ENCODE data around the gene MLLT10. TPM values are rescaled to one million over a fixed set of nuclear protein-coding genes. Genes with fewer than 3 reads are reported as not detected.

Gene MLLT10
- total and polyA plus RNA-seq, 4 donors = 23.1 to 55.5 (median 32.6) TPM

DNA sequence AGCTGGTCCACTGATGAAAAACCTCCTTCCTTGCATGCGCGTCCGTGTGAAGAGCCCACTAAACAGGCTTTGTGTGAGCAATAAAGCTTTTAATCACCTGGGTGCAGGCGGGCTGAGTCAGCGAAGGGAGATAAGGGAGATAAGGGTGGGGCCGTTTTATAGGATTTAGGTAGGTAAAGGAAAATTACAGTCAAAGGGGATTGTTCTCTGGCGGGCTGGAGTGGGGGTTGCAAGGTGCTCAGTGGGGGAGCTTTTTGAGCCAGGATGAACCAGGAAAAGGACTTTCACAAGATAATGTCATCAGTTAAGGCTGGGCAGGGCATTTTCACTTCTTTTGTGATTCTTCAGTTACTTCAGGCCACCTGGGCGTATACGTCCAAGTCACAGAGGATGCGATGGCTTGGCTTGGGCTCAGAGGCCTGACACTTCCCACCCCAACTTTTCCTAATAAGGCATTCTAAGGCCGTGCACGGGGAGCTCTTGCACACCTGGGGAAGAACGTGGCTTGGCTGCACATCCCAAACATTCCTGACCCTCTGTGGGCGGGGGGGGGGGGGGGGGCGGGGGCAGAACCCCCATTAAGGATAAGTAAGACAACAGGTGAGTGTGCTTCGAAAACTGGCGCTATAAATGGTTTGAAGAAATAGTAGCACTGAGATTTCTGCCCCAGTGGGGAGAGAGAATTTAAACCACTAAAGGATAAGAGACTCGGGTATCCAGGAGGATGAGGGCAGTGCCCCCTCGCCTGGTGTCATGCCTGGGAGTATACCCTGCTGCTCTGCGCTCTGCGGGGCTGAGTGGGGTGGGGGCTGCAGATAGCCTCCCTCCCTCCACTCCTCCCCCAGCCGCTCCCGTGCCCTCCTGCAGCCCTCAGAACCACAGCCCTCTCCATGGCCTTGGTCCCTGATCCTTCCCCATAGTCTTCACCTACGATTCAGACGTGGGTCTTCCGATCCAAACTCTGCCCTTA is 217.6 kb downstream of the MLLT10 start:
- no peaks in the 10 kb centered on the region for H3K4me1 ChIP-seq (ENCODE audit: control insufficient read depth, insufficient read depth, low read length)
- WGBS (ENCODE audit: insufficient coverage) = 77% methylated on average over 18 of the region's 26 CpGs
- no peak overlapping the region for H3K4me3 ChIP-seq (ENCODE audit: low read depth, low read length)
- no peaks in the 10 kb centered on the region for H3K9me3 ChIP-seq (ENCODE audit: control insufficient read depth, insufficient read depth, low read length)
- no peak overlapping the region for H3K27ac ChIP-seq (ENCODE audit: low read depth, low read length)
- peaks cover 35% of the 10 kb centered on the region for H3K36me3 ChIP-seq (ENCODE audit: control insufficient read depth, insufficient read depth, low read length)
- no peaks in the 10 kb centered on the region for H3K27me3 ChIP-seq (ENCODE audit: control insufficient read depth, insufficient read depth, low read length)
- no peak for DNase-seq (ENCODE audit: low read depth in 4 of 6, low spot score in 6 of 6)

DNA sequence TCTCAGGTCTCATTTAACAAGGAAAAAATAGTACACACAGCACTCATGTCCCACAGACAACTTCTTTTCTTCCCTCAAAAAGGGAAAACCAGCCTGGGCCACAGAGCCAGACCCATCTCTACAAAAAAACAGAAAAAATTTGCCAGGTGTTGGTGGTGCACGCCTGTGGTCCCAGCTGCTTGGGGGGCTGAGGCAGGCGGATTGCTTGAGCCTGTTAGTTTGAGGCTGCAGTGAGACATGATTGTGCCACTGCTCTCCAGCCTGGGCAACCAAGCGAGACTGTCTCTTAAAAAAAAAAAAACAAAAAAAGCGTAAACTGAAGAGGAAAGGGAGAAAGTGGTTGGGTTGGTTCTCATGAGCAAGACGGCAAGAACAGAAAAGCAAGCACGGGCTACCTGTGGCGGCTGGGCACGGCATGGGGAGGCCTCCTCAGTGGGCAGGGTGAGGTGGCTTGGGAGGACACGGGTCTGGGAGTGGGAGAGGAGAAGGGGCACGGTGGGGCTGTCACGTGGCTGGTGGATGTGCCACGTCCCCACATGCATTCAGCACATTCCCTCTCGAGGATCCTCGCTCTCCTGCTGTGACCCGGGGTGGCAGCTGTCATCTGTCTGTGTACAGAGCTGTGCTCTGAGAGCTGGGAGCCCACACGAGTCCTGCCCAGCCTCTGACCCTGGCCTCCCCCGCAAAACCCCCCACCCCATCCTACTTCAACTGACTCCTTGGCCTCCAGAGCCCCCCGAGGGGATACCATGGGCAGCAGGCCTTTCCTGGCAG is 219.7 kb downstream of the MLLT10 start:
- DNase-seq (ENCODE audit: low read depth in 4 of 6, low spot score in 6 of 6) = no peak
- H3K4me1 ChIP-seq (ENCODE audit: control insufficient read depth, insufficient read depth, low read length) = peaks cover 8% of the 10 kb centered on the region
- peaks cover 44% of the 10 kb centered on the region for H3K36me3 ChIP-seq (ENCODE audit: control insufficient read depth, insufficient read depth, low read length)
- no peaks in the 10 kb centered on the region for H3K9me3 ChIP-seq (ENCODE audit: control insufficient read depth, insufficient read depth, low read length)
- H3K4me3 ChIP-seq (ENCODE audit: low read depth, low read length) = no peak overlapping the region
- 91% methylated on average over 14 of the region's 18 CpGs for WGBS (ENCODE audit: insufficient coverage)
- no peak overlapping the region for H3K27ac ChIP-seq (ENCODE audit: low read depth, low read length)
- H3K27me3 ChIP-seq (ENCODE audit: control insufficient read depth, insufficient read depth, low read length) = no peaks in the 10 kb centered on the region

DNA sequence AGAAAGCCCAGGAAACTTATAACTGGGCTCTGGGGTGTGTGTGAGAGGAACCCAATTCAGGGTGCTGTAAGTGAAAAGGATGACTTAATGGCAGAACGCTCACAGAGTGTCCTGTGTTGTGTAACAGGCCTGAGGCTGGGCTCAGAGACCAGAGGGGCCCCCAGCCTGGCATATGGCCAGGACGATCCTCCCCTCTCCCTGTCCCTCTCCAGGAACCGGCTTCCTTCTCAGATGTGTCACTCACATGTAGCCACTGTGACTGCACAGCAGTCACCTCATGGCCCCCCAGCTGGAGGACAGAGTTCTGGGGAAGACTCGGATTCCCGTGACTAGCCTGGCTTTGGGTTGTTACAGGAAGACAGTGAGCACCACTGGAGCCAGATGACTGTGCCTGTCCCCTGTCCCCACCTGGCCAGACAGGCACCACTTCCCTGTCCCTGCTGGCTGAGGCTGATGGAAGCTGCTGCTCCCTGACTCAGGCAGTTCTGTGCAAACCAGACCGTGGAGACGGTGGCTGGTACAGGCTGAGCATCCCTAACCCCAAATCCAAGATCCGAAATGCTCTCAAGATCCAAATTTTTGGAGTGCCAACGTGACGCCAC is 220.5 kb downstream of the MLLT10 start:
- Histone ChIP-seq H3K36me3 (ENCODE audit: control insufficient read depth, insufficient read depth, low read length) (peaks cover 49% of the 10 kb centered on the region), H3K9me3 (ENCODE audit: control insufficient read depth, insufficient read depth, low read length) (no peaks in the 10 kb centered on the region), H3K4me3 (ENCODE audit: low read depth, low read length) (no peak overlapping the region), H3K27me3 (ENCODE audit: control insufficient read depth, insufficient read depth, low read length) (no peaks in the 10 kb centered on the region), H3K27ac (ENCODE audit: low read depth, low read length) (no peak overlapping the region), H3K4me1 (ENCODE audit: control insufficient read depth, insufficient read depth, low read length) (peaks cover 8% of the 10 kb centered on the region)
- WGBS (ENCODE audit: insufficient coverage) = 64% methylated on average over 7 of the region's 10 CpGs
- DNase-seq (ENCODE audit: low read depth in 4 of 6, low spot score in 6 of 6) = no peak

DNA sequence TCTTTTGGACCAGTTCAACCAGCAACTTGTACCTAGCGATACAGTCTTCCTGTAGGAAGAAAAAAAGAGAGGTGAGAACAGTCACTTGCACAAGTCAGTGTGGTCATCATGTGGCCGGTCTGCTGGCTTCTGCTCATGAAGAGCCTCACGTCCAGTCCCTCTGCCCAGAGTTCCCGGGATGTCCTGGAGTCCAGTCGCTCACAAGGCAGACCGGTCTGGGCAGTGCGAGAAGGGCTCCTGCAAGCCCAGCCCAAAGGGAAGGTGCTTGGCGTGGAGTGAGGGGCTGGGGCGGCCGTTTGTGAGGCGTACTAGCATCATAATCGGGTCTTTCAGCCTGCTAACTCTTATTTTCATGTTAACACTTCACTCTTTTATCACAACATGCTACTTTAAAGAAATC is 222.7 kb downstream of the MLLT10 start:
- no peak overlapping the region for H3K4me3 ChIP-seq (ENCODE audit: low read depth, low read length)
- no peak for DNase-seq (ENCODE audit: low read depth in 4 of 6, low spot score in 6 of 6)
- H3K4me1 ChIP-seq (ENCODE audit: control insufficient read depth, insufficient read depth, low read length) = peaks cover 8% of the 10 kb centered on the region
- no peaks in the 10 kb centered on the region for H3K9me3 ChIP-seq (ENCODE audit: control insufficient read depth, insufficient read depth, low read length)
- H3K27ac ChIP-seq (ENCODE audit: low read depth, low read length) = no peak overlapping the region
- no peaks in the 10 kb centered on the region for H3K27me3 ChIP-seq (ENCODE audit: control insufficient read depth, insufficient read depth, low read length)
- WGBS (ENCODE audit: insufficient coverage) = 90% methylated on average over 10 of the region's 12 CpGs
- peaks cover 42% of the 10 kb centered on the region for H3K36me3 ChIP-seq (ENCODE audit: control insufficient read depth, insufficient read depth, low read length)

DNA sequence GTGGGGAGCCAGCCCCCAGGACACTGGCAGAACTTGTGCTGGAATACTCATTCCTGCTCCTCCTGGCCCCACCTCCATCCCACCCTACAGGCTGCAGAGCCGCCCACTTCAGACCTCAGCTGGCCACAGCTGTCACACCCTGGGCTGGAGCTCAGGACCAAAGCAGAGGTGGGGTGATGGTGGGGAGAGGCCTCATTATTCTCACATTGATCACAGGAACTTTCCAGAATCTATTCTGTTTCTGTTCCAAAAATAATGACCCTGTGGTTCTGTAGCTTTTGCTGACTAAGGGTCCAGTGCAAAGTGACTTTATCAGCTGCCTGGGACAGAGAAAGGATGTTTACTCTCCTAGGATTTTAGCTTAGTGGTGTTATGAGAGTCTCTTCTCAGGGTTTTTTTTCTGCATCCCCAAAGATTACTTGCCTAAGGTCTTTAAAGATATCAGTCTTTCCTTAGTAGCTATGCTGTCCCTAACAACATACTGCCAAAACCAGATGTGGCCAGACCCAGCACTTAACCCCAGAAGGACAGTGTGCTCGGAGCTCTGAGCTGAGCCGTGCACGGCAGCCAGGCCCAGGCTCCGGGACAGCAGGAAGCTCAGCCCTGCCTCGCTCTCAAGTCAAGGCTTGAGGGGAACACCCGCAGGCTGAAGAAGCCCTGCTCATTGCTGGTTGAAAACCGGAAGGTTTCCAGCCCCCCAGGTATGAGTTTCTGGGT is 223.3 kb downstream of the MLLT10 start:
- Histone ChIP-seq H3K4me3 (ENCODE audit: low read depth, low read length) (no peak overlapping the region), H3K27me3 (ENCODE audit: control insufficient read depth, insufficient read depth, low read length) (no peaks in the 10 kb centered on the region), H3K4me1 (ENCODE audit: control insufficient read depth, insufficient read depth, low read length) (peaks cover 8% of the 10 kb centered on the region), H3K27ac (ENCODE audit: low read depth, low read length) (peak overlapping the region; percentile 13), H3K36me3 (ENCODE audit: control insufficient read depth, insufficient read depth, low read length) (peaks cover 41% of the 10 kb centered on the region), H3K9me3 (ENCODE audit: control insufficient read depth, insufficient read depth, low read length) (no peaks in the 10 kb centered on the region)
- DNase-seq (ENCODE audit: low read depth in 4 of 6, low spot score in 6 of 6) = no peak
- whole genome bisulfite sequencing (ENCODE audit: insufficient coverage) = 50% methylated on average over 7 of the region's 8 CpGs

DNA sequence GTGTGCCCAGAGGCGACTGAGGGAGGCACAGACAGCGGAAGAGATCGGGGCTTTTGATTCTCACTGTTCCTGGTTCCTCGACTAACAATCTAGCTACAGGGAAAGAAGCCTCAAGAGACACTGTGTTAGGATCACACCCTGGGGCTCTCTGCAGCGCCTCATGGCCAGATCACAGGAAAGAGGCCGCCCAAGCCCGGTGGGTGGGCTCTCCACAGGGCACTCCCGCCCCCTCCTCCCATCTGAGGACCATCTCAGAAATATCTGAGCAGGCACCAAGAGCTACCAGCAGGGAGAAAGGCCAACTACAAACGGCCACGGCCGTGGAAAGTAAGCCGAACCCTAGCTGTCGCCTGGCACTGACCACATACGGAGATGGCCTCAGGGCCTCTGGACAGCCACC is 224.2 kb downstream of the MLLT10 start:
- Histone ChIP-seq H3K36me3 (ENCODE audit: control insufficient read depth, insufficient read depth, low read length) (peaks cover 32% of the 10 kb centered on the region), H3K4me1 (ENCODE audit: control insufficient read depth, insufficient read depth, low read length) (peaks cover 11% of the 10 kb centered on the region), H3K27me3 (ENCODE audit: control insufficient read depth, insufficient read depth, low read length) (no peaks in the 10 kb centered on the region), H3K27ac (ENCODE audit: low read depth, low read length) (no peak overlapping the region), H3K9me3 (ENCODE audit: control insufficient read depth, insufficient read depth, low read length) (no peaks in the 10 kb centered on the region), H3K4me3 (ENCODE audit: low read depth, low read length) (no peak overlapping the region)
- no peak for DNase-seq (ENCODE audit: low read depth in 4 of 6, low spot score in 6 of 6)
- WGBS (ENCODE audit: insufficient coverage) = 66% methylated on average over 14 of the region's 14 CpGs

DNA sequence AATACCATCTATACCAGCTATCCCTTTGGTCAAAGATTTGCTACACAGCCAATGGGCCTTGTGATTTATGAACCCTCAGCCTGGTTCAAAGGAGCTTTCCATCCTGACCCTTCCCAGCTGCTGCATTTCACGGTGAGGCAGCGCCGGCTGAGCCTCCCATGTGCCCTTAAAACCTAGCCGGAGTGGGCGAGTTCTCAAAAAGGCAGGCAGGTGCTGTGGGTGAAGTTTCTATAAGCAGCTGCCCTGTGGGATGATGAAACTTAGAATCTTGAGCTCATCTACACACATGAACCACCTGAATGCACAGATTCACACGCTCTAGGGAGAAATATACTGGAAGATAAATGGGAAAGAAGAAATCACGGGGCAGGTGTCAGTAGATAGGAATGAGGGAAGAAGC is 224.7 kb downstream of the MLLT10 start:
- Histone ChIP-seq H3K27ac (ENCODE audit: low read depth, low read length) (no peak overlapping the region), H3K36me3 (ENCODE audit: control insufficient read depth, insufficient read depth, low read length) (peaks cover 28% of the 10 kb centered on the region), H3K4me3 (ENCODE audit: low read depth, low read length) (no peak overlapping the region), H3K9me3 (ENCODE audit: control insufficient read depth, insufficient read depth, low read length) (no peaks in the 10 kb centered on the region), H3K4me1 (ENCODE audit: control insufficient read depth, insufficient read depth, low read length) (peaks cover 11% of the 10 kb centered on the region), H3K27me3 (ENCODE audit: control insufficient read depth, insufficient read depth, low read length) (no peaks in the 10 kb centered on the region)
- DNase-seq (ENCODE audit: low read depth in 4 of 6, low spot score in 6 of 6) = no peak
- WGBS (ENCODE audit: insufficient coverage) = 56% methylated on average over 3 of the region's 7 CpGs

DNA sequence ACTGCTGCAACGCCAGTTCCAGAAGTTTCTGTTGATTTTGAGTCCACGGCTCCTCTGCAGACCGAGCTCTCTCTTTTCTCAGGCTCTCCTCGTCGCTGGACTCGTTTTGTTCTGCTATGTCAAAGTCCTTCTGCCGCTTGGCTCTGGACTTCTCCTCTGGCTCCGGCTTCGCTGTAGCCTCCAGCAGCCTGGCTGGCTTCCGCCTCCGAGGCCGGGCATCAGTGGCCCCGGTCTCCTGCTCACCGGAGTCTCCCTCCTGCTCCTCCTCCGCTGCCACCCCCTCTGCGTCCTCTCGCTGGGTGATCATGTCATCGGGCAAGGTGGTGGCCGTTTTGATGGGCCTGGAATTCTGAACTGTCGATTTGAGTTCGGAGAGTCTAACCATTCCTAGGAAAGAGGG is 225.2 kb downstream of the MLLT10 start:
- Histone ChIP-seq H3K4me3 (ENCODE audit: low read depth, low read length) (no peak overlapping the region), H3K36me3 (ENCODE audit: control insufficient read depth, insufficient read depth, low read length) (peaks cover 22% of the 10 kb centered on the region), H3K27ac (ENCODE audit: low read depth, low read length) (no peak overlapping the region), H3K9me3 (ENCODE audit: control insufficient read depth, insufficient read depth, low read length) (no peaks in the 10 kb centered on the region), H3K27me3 (ENCODE audit: control insufficient read depth, insufficient read depth, low read length) (no peaks in the 10 kb centered on the region), H3K4me1 (ENCODE audit: control insufficient read depth, insufficient read depth, low read length) (peaks cover 11% of the 10 kb centered on the region)
- WGBS (ENCODE audit: insufficient coverage) = 90% methylated on average over 18 of the region's 21 CpGs
- DNase-seq (ENCODE audit: low read depth in 4 of 6, low spot score in 6 of 6) = no peak

DNA sequence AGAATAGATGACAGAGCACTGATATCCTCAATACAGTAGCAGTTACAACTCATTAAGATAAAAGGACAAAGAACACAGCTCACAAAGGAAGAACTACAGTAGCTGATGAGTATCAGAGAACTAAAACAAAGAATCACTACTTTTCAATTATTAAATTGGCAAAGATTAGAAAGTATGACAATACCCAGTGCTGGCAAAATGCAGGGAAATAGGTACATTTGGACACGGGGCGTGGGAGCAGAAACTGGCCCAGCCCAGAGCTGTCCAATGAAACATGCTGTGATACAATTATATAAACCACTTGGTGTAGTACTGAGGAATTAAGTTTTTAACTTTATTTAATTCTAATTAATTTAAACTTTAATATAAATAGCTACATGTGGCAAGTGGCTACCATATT is 226.3 kb downstream of the MLLT10 start:
- DNase-seq (ENCODE audit: low read depth in 4 of 6, low spot score in 6 of 6) = no peak
- no peaks in the 10 kb centered on the region for H3K27me3 ChIP-seq (ENCODE audit: control insufficient read depth, insufficient read depth, low read length)
- H3K9me3 ChIP-seq (ENCODE audit: control insufficient read depth, insufficient read depth, low read length) = no peaks in the 10 kb centered on the region
- peaks cover 11% of the 10 kb centered on the region for H3K4me1 ChIP-seq (ENCODE audit: control insufficient read depth, insufficient read depth, low read length)
- peaks cover 17% of the 10 kb centered on the region for H3K36me3 ChIP-seq (ENCODE audit: control insufficient read depth, insufficient read depth, low read length)
- H3K27ac ChIP-seq (ENCODE audit: low read depth, low read length) = no peak overlapping the region
- WGBS (ENCODE audit: insufficient coverage) = no CpG with 5 or more reads among the region's 2 CpGs
- H3K4me3 ChIP-seq (ENCODE audit: low read depth, low read length) = no peak overlapping the region

Measured in spinal cord (tissue), 10 donors.